Spleen (tissue), 7 donors: Measurements from ENCODE around the gene ZCCHC8.

Source experiments
- POLR2AphosphoS5 ChIP-seq, 3 donors: sonication (generic); formaldehyde crosslinking; IDR thresholded peaks; one replicate each; pipeline ENCODE4 v1.5.1; 2017; ENCODE audit warnings: antibody characterized with exemption in 3 of 3
- TF ChIP-seq, protein P1 (sequence below), 11 experiments: fragments of 200-600 bp in 7 of 11; fragments of 450-650 bp in 4 of 11; sonication (generic) in 4 of 11; IDR thresholded peaks in 8 of 11; conservative IDR thresholded peaks in 3 of 11; 1 replicate in 7 of 11; 2 replicates in 4 of 11; pipeline versions ENCODE4 v1.4.0 to v1.8.0; 2016 to 2021; ENCODE audit warnings: antibody characterized with exemption in 11 of 11, inconsistent platforms in 4 of 11, mild to moderate bottlenecking in 1 of 11
- donor health status: DM: no; HTN: no; CAD: no; lungs with moderate emphysema.
- donor health status: DM: no; HTN: no; CAD: no.
- donor health status: DM: no; HTN: no; CAD: no.

DNA sequence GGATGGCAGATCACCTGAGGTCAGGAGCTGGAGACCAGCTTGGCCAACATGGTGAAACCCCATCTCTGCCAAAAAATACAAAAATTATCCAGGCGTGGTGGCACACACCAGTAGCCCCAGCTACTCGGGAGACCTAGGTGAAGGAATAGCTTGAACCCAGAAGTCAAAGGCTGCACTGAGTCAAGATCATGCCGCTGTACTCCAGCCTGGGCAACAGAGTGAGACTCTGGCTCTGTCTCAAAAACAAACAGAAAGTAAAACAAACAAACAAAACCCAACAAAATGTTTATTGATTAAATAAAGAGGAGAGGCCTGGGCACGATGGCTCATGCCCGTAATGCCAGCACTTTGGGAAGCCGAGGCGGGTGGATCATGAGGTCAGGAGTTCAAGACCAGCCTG lies 5.5 kb downstream of the ZCCHC8 start:
- TF ChIP-seq POLR2AphosphoS5 (IDR thresholded peaks at IDR 0.05), result no peak
- TF ChIP-seq, protein P1, sequence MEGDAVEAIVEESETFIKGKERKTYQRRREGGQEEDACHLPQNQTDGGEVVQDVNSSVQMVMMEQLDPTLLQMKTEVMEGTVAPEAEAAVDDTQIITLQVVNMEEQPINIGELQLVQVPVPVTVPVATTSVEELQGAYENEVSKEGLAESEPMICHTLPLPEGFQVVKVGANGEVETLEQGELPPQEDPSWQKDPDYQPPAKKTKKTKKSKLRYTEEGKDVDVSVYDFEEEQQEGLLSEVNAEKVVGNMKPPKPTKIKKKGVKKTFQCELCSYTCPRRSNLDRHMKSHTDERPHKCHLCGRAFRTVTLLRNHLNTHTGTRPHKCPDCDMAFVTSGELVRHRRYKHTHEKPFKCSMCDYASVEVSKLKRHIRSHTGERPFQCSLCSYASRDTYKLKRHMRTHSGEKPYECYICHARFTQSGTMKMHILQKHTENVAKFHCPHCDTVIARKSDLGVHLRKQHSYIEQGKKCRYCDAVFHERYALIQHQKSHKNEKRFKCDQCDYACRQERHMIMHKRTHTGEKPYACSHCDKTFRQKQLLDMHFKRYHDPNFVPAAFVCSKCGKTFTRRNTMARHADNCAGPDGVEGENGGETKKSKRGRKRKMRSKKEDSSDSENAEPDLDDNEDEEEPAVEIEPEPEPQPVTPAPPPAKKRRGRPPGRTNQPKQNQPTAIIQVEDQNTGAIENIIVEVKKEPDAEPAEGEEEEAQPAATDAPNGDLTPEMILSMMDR (IDR thresholded peaks at IDR 0.05 in 8 of 11, conservative IDR thresholded peaks at IDR 0.05 in 3 of 11), result no peak
